Stimulated activated CD8-positive, alpha-beta memory T cell treated with anti-CD3 and anti-CD28 coated beads, Interleukin-4, amount 100 ng/mL, for 1 hour (primary cell): ENCODE measurements around the gene JARID2.

Source experiments
- DNase-seq, 2 donors: peaks; one replicate each; pipeline ENCODE4 v3.0.0-alpha.2; 2020; ENCODE audit warnings: low read depth in 2 of 2, low spot score in 1 of 2

Gene JARID2

DNA sequence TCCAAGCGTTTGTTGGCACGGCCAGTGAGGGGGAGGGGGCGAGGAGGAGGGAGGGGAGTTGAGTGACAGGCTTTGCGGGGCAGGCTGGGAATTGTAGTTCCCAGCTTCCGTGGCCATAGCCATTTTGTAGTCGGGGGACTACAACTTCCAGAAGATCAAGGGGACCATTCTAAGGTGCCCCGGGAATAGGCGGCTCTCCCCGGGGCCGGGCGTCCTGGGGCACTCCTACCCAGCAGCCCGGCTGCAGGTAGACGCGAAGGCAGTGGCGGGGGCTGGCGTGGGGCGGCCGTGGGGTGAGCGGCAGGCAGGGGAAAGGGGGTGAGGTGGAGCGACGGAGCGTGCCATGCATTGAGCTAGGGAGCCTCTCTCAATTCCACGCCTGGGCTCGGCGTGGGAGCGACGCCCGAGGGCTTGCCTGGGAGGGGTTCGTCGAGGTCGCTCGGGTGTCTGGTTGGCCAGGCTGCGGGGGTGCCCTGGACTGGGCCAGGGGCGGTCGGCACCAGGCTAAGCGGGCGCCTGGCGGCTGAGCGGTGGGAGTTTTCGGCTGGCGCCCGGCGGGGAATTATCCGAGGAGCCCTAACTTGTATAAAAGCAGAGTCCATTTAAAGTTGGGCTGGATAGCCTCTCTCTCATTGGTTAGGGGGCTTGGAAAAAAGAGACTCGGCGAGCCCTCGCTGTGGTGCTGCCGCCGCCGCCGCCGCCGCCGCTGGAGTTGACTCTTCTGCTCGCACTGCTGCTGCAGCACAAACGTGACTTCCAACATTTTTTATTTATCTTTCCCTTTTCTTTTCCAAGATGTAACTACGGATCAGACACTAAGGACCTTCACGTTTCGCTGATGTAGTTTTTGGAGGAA, at the start of gene JARID2:
Gene JARID2 (plus strand): TSS at position 709 of the 856 bp plus-strand sequence. CDS start 471 bp downstream, outside the sequence.
- DNase-seq: peak; percentile 82 to 84

DNA sequence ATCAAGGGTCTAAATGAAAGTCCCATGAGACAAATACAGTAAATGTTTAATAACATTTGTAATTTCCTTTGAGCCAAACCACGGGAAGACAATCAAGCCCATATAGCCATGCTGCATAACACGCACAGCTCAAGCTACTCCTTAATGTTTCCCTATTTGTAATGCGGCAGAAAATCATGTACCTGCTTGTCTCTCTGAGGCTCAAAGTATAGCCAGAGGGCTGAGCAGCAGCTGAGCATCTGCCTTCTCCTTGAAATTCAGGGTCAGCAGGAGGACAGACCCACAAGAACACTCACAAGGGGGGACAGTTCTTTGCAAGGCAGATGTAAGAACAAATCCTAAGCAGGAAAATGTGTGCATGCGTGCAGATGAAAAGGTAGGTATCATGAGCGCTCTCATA, 45.8 kb upstream of the JARID2 start:
- no peak for DNase-seq

DNA sequence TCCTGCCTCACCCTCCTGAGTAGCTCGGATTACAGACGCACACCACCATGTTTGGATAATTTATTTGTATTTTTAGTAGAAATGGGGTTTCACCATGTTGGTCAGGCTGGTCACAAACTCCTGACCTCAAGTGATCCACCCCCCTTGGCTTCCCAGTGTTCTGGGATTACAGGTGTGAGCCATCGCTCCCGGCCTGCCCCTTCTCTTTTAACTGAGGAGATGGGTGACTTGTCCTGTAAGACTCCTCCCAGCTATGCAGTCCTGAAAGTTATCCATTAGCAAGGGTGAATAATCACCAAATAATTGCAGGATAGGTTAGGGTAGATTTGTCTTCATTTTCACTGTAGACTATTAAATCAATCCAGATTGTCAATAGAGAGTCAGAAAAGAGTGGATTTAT, 40.5 kb upstream of the JARID2 start:
- DNase-seq: no peak

DNA sequence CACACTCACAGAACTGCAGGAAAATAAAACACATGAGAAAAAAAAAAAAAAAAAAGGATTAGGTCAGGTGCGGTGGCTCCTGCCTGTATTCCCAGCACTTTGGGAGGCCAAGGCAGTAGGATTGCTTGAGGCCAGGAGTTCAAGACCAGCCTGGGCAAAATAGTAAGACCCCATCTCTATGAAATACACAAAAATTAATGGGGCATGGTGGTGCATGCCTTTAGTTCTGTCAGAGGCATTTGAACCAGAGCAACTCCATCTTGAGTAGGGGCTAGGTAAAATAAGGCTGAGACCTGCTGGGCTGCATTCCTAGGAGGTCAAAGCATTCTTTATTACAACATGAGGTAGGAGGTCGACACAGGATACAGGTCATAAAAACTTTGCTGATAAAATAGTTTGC, 39.0 kb upstream of the JARID2 start:
- no peak for DNase-seq

DNA sequence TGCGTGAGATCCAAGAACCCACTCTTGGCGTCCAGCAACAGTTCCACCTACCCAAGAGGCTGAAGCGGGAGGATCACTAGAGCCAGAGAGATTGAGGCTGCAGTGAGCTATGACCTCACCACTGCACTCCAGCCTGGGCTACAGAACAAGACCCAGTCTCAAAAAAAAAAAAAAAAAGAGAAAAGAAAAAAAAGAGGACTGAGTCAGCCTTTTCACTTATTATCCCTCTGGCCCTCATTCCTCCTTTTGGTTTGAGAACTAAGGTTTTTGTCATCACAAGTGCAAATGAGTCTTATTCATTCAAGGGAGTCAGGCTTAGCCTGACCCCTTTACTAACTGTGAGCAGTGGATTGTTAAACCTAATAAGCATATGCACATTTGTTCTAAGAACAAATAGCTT, 37.9 kb upstream of the JARID2 start:
- DNase-seq: no peak

DNA sequence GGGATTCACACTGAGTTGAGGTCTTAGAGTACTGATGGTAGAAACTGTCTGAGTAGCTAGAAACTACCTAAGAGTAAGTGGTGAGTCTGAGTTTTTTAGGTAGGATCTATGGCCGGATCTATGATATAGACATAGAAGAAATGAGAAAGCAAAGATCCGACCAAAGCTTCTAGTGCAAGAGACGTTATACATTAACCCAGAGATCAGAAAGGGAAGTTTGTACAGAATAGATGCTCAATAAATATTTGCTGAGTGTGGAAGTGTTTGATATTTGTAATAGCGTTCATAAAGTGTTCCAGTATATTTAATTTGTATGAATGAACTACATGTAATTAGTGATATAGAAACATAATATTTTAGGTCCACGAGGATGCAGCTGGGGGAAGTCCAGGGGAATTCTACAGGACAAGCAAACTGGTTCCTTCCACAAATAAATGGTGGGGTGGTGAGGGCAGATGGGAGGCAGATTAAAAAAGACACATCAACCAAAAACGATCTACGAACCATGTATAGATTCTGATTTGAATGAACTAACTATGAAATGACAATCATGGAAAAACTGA, 31.9 kb upstream of the JARID2 start:
- DNase-seq: no peak

DNA sequence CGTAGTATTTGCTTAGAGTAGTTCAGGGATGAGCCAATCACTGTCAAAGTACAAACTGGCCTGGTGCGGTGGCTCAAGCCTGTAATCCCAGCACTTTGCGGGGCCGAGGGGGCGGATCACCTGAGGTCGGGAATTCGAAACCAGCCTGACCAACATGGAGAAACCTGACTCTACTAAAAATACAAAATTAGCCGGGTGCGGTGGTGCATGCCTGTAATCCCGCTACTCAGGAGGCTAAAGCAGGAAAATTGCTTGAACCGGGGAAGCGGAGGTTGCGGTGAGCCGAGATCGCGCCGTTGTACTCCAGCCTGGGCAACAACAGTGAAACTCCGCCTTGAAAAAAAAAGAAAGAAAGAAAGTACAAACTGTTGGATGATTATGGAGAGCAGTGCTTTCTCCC, 27.5 kb upstream of the JARID2 start:
- no peak for DNase-seq

DNA sequence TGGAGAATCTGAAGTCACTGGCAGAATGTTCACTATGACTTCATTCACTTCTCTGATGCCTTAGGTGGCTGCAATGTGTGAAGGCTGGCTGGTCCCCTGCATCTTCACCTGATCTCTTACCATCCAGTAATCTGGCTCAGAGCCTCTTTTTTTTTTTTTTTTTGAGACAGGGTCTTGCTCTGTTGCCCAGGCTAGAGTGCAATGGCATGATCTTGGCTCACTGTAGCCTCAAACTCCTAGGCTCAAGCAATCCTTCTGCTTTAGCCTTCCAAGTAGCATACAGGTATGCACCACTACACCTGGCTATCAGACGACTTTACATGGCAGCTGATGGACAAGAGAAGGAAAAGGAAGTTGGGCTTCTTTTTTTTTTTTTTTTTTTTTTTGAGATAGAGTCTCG, 25.8 kb upstream of the JARID2 start:
- DNase-seq: no peak

DNA sequence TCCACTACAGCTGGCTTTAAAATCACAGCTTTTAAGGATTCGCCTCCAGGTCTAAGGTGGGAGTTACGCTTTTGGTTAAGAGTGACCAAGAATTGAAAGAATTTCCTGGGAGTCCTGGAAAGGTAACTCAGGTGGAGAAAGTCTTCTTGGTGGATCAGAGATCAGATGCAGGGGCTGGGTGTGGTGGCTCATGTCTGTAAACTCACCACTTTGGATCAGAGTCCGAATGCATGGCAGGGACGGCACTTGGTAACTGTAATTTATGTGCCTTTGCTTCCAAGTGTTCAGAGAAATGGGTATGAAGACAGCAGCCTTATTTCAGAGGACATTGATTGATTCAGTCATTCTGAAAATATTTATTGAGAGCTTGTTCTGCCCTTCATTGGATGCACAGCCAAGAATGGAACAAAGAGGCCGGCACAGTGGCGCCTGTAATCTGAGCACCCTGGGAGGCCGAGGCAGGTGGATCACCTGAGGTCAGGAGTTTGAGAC, 18.0 kb upstream of the JARID2 start:
- DNase-seq: no peak

DNA sequence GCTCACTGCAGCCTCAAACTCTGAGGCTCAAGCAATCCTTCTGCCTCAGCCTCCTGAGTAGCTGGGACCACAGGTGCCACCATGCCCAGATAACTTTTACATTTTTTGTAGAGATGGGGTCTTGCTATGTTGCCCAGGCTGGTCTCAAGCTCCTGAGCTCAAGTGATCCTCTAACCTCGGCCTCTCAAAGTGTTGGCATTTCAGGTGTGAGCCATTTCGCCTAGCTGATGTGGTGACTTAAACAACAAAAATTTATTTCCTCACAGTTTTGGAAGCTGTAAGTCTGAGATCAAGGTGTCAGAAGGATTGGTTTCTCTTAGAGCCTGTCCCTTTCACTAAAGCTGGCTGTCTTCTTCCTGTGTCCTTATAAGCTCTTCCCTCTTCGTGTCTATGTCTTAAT, 15.0 kb upstream of the JARID2 start:
- no peak for DNase-seq

DNA sequence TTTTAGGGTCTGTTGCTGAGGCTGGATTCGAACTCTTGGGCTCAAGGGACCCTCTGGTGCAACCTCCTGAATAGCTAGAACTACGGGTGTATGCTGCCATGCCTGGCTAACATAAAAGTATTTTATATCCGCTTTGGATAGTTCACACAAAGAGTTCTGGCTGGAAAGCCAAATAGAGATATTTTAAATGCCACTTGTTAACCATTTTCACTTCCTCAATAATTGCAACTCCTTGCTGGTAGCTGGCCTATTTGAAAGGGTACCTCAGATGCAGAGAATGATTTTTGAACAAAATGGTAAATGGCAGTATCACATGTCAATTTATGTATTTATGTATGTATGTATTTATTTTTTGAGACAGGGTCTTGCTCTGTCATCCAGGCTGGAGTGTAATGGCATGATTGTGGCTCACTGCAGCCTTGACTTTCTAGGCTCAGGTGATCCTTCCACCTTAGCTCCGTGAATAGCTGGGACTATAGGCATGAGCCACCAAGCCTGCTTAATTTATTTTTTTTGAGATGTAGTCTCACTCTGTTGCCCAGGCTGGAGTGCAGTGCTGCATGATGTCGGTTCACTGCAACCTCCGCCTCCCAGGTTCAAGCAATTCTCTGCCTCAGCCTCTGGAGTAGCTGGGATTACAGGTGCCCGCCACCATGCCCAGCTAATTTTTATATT, 12.9 kb upstream of the JARID2 start:
- no peak for DNase-seq

DNA sequence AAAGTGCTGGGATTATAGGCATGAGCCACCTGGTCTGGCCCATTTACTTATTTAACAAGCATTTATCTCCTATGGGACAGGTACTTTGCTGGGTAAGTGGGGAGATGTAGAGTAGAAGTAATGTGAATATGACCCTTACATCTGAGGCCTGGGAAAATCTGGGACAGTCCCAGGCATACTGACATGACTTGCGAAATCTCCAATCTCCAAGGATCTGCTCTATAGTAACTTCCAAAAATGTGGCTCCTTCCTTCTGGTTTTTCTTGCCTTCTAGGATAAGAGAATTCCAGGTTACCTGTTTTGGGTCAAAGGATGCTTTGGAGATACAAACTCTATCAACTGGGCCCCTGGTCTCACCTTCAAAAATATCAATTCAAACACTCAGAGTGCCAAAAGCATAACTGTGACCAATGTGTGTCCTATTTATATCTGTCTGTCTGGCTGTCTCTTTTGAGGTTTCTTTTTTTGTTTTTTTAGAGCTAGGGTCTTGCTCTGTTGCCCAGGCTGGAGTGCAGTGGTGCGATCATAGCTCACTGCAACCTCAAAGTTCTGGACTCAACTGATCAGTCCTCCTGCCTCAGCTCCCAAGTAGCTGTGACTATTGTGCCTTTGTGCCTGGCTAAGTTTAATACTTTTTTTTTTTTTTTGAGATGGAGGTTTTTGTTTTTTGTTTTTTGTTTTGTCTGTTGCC, 11.7 kb upstream of the JARID2 start:
- no peak for DNase-seq

DNA sequence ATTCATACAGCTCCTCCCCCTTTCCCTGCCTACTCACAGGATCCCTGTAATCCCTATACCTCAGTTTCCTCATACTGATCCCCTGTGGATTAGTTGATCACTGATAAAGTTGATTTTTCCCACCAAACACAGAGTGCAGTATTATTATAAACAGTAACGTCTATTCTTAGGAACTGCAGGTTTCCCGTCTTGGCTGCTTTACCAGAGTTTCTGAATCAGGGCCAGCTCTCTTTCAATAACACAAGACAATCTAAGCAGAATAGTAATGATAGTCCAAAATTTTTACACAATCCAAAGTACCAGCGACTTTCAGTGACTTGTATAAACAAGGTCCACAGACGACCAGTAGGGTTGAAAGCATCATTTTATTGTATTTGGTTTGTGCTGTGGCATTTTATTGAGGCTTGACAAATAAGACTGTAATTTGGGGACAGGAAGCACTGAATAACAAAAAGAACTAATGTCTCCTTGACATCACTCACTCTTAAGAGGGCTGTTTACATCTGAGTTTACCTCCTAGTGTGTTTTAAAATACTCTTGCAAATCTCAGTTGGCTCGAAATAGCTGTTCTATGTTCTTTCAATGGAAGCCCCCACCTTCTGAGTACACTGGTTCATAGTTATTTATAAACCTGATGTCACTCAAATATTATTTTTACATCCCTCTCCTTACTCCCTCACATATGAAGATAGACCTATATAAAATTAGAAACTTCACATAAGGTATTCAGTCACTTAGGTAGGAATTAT, 6.1 kb upstream of the JARID2 start:
- no peak for DNase-seq

DNA sequence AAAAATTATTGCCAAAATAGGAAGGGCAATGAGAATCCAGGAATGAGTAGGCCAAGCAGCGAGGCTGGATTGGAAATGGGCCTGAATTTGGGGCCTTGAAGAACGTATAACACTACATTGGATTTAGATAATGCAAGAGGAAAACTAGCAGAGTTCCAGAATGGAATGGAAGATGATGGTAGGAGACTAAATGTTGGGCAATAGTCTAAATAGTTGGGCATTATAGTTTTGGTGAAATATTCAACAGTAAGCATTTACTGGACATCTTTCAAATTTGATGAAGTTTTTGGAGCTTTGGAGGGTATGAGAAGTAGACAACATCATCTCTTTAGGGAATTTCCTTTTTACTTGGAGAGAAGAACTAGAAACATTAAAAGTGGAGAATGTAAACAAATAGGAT, 3.4 kb upstream of the JARID2 start:
- no peak for DNase-seq

DNA sequence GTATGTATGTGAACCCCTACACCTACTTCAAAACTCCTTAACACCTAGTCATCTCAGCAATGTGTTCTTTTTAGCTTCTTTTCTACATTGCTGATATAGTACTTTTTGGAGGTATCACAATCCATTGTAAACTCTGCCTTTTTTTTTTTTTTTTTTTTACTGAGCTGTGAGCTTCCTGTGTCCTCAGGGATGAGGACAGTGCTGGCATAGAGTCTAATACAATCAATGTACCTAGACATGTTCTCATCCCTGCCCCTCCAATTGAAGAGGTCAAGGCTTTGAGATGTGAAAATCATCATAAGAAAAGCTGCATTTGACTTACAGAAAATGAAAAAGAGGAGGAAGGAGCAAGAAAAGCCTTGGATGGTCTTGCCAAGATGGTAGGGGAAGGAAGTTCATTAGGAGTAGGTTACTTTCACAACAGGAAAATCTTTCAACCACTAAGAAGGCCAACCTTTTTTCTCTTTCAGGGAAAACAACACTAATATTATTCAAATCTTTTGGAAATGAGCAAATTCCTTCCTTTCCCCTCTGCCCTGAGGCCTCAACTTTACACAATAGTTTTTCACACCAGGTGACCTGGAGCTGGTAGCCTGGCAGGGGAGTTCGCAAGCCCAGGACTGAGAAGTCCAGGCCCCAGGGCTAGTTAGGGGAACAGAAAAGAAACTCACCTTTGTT, 2.8 kb upstream of the JARID2 start:
- no peak for DNase-seq

DNA sequence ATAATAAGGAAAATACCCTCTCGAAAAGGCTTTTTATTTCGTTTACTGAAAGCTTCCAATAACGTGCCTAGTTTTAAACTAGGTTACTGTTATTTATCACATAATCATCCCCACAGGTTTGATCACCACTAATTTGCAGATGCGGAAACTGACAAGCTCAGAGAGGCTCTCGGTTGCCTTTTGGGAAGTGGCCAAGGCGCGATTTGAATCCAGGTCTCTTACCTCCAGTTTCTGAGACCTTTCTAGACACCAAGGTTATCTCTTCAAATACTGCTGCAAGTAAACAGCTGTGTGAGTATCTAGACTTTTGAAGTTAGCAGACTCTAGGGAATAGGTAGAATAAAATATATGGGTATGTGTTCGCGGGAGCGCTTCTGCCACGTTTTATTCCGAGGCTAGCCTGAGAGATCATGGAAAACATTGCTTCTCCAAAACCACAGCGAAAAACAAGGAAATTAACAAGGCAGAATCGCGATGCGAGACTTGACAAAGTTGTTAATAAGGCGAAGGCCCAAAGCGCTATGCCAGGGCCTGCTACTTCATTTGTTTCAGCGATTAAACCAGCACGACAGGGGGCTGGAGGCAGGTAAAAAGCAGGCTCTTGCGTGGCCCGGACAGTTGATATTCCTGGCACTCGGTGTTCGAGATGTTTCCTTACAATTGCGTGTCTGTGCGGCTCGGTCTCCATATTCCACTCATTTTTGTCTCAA, 1.8 kb upstream of the JARID2 start:
- DNase-seq: no peak

DNA sequence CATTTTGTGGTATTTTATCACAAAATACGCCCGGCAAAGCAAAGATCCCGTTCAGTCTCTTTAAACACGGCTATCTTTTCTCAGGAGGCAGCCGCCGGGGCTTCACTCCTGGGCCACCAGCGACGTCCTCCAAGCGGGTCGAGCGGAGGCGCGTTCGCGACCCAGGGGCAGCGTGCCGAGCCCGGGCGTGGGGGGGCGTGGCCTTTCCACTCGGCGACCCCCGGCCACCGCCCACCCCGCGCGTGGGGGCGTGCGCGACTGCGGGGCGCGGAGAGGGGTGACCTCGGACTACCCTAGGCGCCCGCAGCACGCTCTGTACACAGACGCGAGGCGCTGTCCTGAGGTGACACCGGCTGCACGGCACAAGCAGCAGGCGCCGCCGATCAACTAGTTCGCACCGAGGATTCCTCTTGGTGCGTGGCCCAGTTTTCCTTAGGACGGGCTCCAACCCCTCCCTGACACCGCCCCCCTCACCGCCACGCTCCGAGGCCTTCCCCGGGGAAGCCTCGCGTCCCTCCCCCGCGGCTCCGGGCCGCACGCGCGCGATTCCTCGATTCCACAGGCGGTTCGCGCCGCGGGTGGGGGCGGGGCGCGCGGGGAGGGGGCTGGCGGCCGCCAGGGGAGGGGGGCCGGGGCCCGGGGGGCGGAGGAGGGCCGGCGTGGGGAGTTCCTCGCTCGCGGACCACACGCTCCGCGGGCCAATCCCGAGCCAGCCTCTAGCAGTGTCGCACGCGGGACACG, 1.1 kb upstream of the JARID2 start:
- DNase-seq: peak; percentile 24 to 33

DNA sequence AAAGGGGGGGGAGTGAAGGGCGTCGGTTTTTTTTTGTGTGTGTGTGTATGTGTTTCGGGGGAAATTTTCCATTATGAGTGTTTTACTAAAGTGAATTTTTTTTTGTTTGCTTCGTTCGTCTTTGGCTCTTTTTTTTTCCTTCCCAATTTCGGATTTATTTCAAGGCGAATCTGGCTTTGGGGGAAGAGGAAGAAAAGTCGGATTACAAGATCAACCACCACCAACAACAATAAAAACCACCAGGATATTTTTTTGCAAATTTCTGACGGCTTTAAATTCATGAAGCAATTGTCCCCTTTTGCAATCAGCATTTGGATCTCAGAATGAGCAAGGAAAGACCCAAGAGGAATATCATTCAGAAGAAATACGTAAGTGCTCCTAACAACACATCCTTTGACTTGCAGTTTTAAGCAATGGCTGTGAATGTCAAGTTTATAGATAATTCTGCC, 372 bp downstream of the JARID2 start:
- no peak for DNase-seq
